WTC11 (cell line): ENCODE results near the gene C1QB.

Experiments
- ESRRA ChIP-seq: sonication (generic); formaldehyde crosslinking; IDR thresholded peaks from 2 replicates; pipeline ENCODE4 v1.8.1; 2022; ENCODE audit warnings: mild to moderate bottlenecking, missing genetic modification reagents, borderline replicate concordance
- FOXK1 ChIP-seq: sonication (generic); formaldehyde crosslinking; IDR thresholded peaks from 2 replicates; pipeline ENCODE4 v1.8.0; 2022; ENCODE audit warnings: mild to moderate bottlenecking, moderate library complexity, missing genetic modification reagents
- NFE2L1 ChIP-seq: sonication (generic); formaldehyde crosslinking; IDR thresholded peaks from 2 replicates; pipeline ENCODE4 v1.8.1; 2023; ENCODE audit warnings: missing genetic modification reagents
- NR1H2 ChIP-seq: sonication (generic); formaldehyde crosslinking; IDR thresholded peaks from 2 replicates; pipeline ENCODE4 v1.9.0; 2021; ENCODE audit warnings: mild to moderate bottlenecking, moderate library complexity, missing genetic modification reagents
- SMAD3 ChIP-seq: sonication (generic); formaldehyde crosslinking; IDR thresholded peaks from 2 replicates; pipeline ENCODE4 v1.8.0; 2022; ENCODE audit warnings: missing genetic modification reagents, mild to moderate bottlenecking, borderline replicate concordance
- TF ChIP-seq, protein P1 (sequence below): sonication (generic); formaldehyde crosslinking; IDR thresholded peaks from 2 replicates; pipeline ENCODE4 v1.8.1; 2022; ENCODE audit warnings: low read depth, missing genetic modification reagents, borderline replicate concordance
- TF ChIP-seq, protein P2 (sequence below): fragments of 200-600 bp; IDR thresholded peaks from 2 replicates; pipeline ENCODE4 v1.8.0; 2022; ENCODE audit warnings: antibody characterized with exemption
- TF ChIP-seq, protein P3 (sequence below): sonication (generic); formaldehyde crosslinking; IDR thresholded peaks from 2 replicates; pipeline ENCODE4 v1.8.0; 2022; ENCODE audit warnings: mild to moderate bottlenecking, missing genetic modification reagents
- TF ChIP-seq, protein P4 (sequence below): sonication (generic); formaldehyde crosslinking; IDR thresholded peaks from 2 replicates; pipeline ENCODE4 v1.8.1; 2023; ENCODE audit warnings: mild to moderate bottlenecking, missing genetic modification reagents, borderline replicate concordance
- TF ChIP-seq, protein P5 (sequence below): sonication (generic); formaldehyde crosslinking; IDR thresholded peaks from 2 replicates; pipeline ENCODE4 v1.8.1; 2023; ENCODE audit warnings: mild to moderate bottlenecking, missing genetic modification reagents
- TF ChIP-seq, protein P6 (sequence below): sonication (generic); formaldehyde crosslinking; conservative IDR thresholded peaks from 2 replicates; pipeline ENCODE4 v1.8.1; 2022; ENCODE audit warnings: mild to moderate bottlenecking, missing genetic modification reagents

DNA sequence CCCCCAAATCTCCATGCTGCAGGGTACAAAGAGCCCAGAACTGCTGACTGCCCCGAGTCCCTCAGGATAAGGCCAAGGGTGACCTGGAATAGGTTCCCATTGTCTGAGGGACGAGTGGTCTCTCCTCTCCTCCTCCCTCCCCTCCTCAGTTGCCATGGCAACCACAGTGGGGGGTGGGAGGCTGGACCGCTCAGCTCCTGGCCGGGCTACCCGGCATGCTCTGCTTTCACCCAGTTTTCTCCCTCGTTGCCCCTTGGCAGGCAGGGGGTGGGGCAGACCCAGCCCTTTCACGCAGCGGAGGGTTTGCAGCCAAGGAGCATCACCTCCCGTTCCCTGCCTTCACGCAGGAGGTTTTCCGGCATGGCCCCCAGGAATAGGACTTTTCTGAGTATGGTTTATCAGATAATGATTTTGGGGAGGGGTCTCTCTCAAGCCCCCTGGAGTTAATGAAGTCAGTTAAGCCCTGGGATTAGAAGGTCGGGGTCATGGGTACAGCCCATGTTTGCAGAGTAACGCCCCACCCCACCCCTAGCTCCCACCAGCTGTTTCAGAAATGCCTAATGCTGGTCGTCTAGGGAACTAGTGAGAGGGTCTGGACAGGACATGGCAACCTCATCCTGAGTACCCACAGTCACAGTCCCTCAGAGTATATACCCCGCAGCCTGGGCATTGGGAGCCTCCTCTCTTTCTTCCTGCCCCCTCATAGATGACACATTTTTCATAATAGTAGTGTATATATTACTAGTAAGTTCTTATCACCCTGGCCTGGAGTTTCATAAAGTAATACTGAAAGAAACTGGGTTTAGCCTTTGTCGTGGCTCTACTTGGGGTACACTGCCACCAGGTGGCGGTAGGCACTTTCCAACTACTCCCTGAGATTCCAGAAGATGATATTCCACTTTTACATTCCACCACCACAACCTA is 20.7 kb downstream of the C1QB start:
- TF ChIP-seq, protein P1, sequence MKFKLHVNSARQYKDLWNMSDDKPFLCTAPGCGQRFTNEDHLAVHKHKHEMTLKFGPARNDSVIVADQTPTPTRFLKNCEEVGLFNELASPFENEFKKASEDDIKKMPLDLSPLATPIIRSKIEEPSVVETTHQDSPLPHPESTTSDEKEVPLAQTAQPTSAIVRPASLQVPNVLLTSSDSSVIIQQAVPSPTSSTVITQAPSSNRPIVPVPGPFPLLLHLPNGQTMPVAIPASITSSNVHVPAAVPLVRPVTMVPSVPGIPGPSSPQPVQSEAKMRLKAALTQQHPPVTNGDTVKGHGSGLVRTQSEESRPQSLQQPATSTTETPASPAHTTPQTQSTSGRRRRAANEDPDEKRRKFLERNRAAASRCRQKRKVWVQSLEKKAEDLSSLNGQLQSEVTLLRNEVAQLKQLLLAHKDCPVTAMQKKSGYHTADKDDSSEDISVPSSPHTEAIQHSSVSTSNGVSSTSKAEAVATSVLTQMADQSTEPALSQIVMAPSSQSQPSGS, result no peak
- TF ChIP-seq, protein P2, sequence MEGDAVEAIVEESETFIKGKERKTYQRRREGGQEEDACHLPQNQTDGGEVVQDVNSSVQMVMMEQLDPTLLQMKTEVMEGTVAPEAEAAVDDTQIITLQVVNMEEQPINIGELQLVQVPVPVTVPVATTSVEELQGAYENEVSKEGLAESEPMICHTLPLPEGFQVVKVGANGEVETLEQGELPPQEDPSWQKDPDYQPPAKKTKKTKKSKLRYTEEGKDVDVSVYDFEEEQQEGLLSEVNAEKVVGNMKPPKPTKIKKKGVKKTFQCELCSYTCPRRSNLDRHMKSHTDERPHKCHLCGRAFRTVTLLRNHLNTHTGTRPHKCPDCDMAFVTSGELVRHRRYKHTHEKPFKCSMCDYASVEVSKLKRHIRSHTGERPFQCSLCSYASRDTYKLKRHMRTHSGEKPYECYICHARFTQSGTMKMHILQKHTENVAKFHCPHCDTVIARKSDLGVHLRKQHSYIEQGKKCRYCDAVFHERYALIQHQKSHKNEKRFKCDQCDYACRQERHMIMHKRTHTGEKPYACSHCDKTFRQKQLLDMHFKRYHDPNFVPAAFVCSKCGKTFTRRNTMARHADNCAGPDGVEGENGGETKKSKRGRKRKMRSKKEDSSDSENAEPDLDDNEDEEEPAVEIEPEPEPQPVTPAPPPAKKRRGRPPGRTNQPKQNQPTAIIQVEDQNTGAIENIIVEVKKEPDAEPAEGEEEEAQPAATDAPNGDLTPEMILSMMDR, result peak; percentile 46
- TF ChIP-seq, protein P3, sequence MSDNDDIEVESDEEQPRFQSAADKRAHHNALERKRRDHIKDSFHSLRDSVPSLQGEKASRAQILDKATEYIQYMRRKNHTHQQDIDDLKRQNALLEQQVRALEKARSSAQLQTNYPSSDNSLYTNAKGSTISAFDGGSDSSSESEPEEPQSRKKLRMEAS (CRISPR knock-in tag), result no peak
- no peak for TF ChIP-seq SMAD3
- TF ChIP-seq NR1H2 (CRISPR knock-in tag), result no peak
- TF ChIP-seq ESRRA (CRISPR knock-in tag), result no peak
- TF ChIP-seq, protein P4, sequence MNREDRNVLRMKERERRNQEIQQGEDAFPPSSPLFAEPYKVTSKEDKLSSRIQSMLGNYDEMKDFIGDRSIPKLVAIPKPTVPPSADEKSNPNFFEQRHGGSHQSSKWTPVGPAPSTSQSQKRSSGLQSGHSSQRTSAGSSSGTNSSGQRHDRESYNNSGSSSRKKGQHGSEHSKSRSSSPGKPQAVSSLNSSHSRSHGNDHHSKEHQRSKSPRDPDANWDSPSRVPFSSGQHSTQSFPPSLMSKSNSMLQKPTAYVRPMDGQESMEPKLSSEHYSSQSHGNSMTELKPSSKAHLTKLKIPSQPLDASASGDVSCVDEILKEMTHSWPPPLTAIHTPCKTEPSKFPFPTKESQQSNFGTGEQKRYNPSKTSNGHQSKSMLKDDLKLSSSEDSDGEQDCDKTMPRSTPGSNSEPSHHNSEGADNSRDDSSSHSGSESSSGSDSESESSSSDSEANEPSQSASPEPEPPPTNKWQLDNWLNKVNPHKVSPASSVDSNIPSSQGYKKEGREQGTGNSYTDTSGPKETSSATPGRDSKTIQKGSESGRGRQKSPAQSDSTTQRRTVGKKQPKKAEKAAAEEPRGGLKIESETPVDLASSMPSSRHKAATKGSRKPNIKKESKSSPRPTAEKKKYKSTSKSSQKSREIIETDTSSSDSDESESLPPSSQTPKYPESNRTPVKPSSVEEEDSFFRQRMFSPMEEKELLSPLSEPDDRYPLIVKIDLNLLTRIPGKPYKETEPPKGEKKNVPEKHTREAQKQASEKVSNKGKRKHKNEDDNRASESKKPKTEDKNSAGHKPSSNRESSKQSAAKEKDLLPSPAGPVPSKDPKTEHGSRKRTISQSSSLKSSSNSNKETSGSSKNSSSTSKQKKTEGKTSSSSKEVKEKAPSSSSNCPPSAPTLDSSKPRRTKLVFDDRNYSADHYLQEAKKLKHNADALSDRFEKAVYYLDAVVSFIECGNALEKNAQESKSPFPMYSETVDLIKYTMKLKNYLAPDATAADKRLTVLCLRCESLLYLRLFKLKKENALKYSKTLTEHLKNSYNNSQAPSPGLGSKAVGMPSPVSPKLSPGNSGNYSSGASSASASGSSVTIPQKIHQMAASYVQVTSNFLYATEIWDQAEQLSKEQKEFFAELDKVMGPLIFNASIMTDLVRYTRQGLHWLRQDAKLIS (CRISPR knock-in tag), result no peak
- TF ChIP-seq, protein P5, sequence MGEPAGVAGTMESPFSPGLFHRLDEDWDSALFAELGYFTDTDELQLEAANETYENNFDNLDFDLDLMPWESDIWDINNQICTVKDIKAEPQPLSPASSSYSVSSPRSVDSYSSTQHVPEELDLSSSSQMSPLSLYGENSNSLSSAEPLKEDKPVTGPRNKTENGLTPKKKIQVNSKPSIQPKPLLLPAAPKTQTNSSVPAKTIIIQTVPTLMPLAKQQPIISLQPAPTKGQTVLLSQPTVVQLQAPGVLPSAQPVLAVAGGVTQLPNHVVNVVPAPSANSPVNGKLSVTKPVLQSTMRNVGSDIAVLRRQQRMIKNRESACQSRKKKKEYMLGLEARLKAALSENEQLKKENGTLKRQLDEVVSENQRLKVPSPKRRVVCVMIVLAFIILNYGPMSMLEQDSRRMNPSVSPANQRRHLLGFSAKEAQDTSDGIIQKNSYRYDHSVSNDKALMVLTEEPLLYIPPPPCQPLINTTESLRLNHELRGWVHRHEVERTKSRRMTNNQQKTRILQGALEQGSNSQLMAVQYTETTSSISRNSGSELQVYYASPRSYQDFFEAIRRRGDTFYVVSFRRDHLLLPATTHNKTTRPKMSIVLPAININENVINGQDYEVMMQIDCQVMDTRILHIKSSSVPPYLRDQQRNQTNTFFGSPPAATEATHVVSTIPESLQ (CRISPR knock-in tag), result no peak
- no peak for TF ChIP-seq NFE2L1 (CRISPR knock-in tag)
- TF ChIP-seq, protein P6, sequence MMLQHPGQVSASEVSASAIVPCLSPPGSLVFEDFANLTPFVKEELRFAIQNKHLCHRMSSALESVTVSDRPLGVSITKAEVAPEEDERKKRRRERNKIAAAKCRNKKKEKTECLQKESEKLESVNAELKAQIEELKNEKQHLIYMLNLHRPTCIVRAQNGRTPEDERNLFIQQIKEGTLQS (CRISPR knock-in tag), result no peak
- TF ChIP-seq FOXK1 (CRISPR knock-in tag), result no peak
